Tibial artery (tissue), 4 donors: ENCODE results near the gene ERBB4.

Experiments
- DNase-seq, 2 donors: peaks; one replicate each; pipeline ENCODE4 v3.0.0-alpha.2; 2019
- H3K27ac ChIP-seq, 2 donors: fragments of 200-600 bp; sonication (generic) in 1 of 2; 1 replicate in 1 of 2; 2 replicates in 1 of 2; pipeline ENCODE4 v1.5.1; 2018 to 2019; ENCODE audit warnings: mild to moderate bottlenecking in 1 of 2
- H3K27me3 ChIP-seq, 2 donors: fragments of 200-600 bp; sonication (generic) in 1 of 2; one replicate each; pipeline versions ENCODE4 v1.5.1 to v1.6.0; 2016 to 2019
- H3K36me3 ChIP-seq, 3 donors: fragments of 200-600 bp; sonication (generic) in 2 of 3; one replicate each; pipeline ENCODE4 v1.5.1; 2016 to 2019; ENCODE audit warnings: mild to moderate bottlenecking in 2 of 3
- H3K4me1 ChIP-seq, 4 donors: fragments of 200-600 bp; sonication (generic) in 2 of 4; 1 replicate in 3 of 4; 2 replicates in 1 of 4; pipeline ENCODE4 v1.5.1; 2016 to 2019
- H3K4me3 ChIP-seq, 2 donors: fragments of 200-600 bp; sonication (generic) in 1 of 2; 1 replicate in 1 of 2; 2 replicates in 1 of 2; pipeline ENCODE4 v1.5.1; 2018 to 2019; ENCODE audit warnings: mild to moderate bottlenecking in 2 of 2
- H3K9me3 ChIP-seq, 3 donors: fragments of 200-600 bp; sonication (generic) in 1 of 3; one replicate each; pipeline ENCODE4 v1.5.1; 2016 to 2019
- intact Hi-C: fragments of 100-400 bp; cut with DNase I; formaldehyde crosslinking; loops from one replicate; pipeline ENCODE4 v1.15.0; 2023; ENCODE audit warnings: low total_unique reads
- TF ChIP-seq, protein P1 (sequence below), 2 experiments: fragments of 200-600 bp in 1 of 2; fragments of 450-650 bp in 1 of 2; IDR thresholded peaks; one replicate each; pipeline ENCODE4 v1.5.1; 2017 to 2019; ENCODE audit warnings: antibody characterized with exemption in 2 of 2, mild to moderate bottlenecking in 1 of 2, moderate library complexity in 1 of 2

The ERBB4 gene

DNA sequence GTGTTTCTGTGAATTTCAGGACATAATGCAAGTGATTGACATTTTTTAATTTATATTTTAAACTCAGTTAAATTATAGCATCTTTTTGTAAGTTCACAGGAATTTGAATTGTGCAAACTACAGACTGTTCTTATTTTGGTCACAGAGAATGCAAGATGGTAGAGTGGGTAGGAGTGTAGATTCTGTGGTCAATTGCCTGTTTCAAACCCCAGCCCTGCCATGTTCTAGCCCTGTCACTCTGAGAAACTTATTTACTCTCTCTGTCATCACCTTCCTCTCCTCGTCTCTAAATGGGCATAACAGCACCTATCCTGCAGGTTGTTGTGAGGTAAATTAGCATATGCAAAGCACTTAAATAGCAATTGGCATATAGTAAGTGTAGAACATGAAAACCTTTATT, 1102.4 kb downstream of the ERBB4 start:
- Histone ChIP-seq H3K4me1 (no peaks in the 10 kb centered on the region), H3K27me3 (no peaks in the 10 kb centered on the region), H3K27ac (no peak overlapping the region), H3K9me3 (no peaks in the 10 kb centered on the region), H3K36me3 (no peaks in the 10 kb centered on the region), H3K4me3 (no peak overlapping the region)
- no peak for DNase-seq
- TF ChIP-seq, protein P1, sequence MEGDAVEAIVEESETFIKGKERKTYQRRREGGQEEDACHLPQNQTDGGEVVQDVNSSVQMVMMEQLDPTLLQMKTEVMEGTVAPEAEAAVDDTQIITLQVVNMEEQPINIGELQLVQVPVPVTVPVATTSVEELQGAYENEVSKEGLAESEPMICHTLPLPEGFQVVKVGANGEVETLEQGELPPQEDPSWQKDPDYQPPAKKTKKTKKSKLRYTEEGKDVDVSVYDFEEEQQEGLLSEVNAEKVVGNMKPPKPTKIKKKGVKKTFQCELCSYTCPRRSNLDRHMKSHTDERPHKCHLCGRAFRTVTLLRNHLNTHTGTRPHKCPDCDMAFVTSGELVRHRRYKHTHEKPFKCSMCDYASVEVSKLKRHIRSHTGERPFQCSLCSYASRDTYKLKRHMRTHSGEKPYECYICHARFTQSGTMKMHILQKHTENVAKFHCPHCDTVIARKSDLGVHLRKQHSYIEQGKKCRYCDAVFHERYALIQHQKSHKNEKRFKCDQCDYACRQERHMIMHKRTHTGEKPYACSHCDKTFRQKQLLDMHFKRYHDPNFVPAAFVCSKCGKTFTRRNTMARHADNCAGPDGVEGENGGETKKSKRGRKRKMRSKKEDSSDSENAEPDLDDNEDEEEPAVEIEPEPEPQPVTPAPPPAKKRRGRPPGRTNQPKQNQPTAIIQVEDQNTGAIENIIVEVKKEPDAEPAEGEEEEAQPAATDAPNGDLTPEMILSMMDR (IDR thresholded peaks at IDR 0.05), result no peak
- intact Hi-C loops, result no loop called here

DNA sequence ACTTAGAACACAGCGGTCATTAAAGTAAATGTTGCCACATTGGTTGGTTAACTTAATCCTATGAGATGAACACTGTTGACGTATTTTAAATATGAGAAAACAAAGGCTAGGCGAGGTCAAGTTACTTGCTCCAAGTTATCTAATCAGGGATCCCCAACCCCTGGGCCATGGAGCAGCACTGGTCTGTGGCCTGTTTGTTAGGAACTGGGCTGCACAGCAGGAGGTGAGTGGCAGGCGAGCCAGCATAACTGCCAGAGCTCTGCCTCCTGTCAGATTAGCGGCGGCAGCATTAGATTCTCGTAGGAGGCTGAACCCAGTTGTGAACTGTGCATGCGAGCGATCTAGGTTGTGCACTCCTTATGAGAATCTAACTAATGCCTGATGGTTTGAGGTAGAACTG, 1103.3 kb downstream of the ERBB4 start:
- Histone ChIP-seq H3K36me3 (no peaks in the 10 kb centered on the region), H3K27ac (no peak overlapping the region), H3K27me3 (no peaks in the 10 kb centered on the region), H3K9me3 (no peaks in the 10 kb centered on the region), H3K4me3 (no peak overlapping the region), H3K4me1 (no peaks in the 10 kb centered on the region)
- intact Hi-C loops, result no loop called here
- TF ChIP-seq, protein P1 (IDR thresholded peaks at IDR 0.05), result no peak
- DNase-seq, result no peak

- Histone ChIP-seq H3K27ac (no peak overlapping the region), H3K9me3 (no peaks in the 10 kb centered on the region), H3K27me3 (no peaks in the 10 kb centered on the region), H3K4me3 (no peak overlapping the region), H3K36me3 (no peaks in the 10 kb centered on the region), H3K4me1 (no peaks in the 10 kb centered on the region)
- intact Hi-C loops, result no loop called here
- no peak for DNase-seq
- TF ChIP-seq, protein P1 (IDR thresholded peaks at IDR 0.05), result no peak
These were observed 1103.8 kb downstream of the ERBB4 start for GRCh38 chr2:211434773-211435172.

GRCh38 chr2:211429256-211429920, 1109.2 kb downstream of the ERBB4 start:
- TF ChIP-seq, protein P1 (IDR thresholded peaks at IDR 0.05), result no peak
- H3K27ac ChIP-seq, result no peak overlapping the region
- H3K4me1 ChIP-seq, result no peaks in the 10 kb centered on the region
- DNase-seq, result no peak
- intact Hi-C loops, result no loop called here
- H3K9me3 ChIP-seq, result no peaks in the 10 kb centered on the region
- H3K4me3 ChIP-seq, result no peak overlapping the region
- no peaks in the 10 kb centered on the region for H3K27me3 ChIP-seq
- no peaks in the 10 kb centered on the region for H3K36me3 ChIP-seq

DNA sequence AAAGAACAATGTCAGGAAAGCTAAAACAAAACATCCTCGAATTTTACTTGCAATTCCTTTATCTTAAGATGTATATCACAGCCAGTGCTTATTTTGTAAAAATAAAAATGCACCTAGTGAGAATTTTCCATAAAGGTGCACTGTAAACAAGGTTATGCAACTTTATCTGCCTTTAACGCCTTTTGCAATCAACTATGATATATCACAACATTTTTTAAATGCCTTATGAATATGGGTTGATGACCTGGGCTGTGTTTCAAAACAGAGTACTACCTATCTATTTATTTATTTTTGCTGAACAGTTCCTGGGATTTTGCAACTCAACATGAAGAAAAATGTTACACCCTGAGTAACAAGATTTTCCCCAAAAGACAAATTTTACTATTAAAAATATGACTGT, 1112.4 kb downstream of the ERBB4 start:
- intact Hi-C loops, result no loop called here
- Histone ChIP-seq H3K9me3 (no peaks in the 10 kb centered on the region), H3K4me3 (no peak overlapping the region), H3K27me3 (no peaks in the 10 kb centered on the region), H3K27ac (no peak overlapping the region), H3K36me3 (no peaks in the 10 kb centered on the region), H3K4me1 (no peaks in the 10 kb centered on the region)
- no peak for DNase-seq
- TF ChIP-seq, protein P1 (IDR thresholded peaks at IDR 0.05), result no peak

DNA sequence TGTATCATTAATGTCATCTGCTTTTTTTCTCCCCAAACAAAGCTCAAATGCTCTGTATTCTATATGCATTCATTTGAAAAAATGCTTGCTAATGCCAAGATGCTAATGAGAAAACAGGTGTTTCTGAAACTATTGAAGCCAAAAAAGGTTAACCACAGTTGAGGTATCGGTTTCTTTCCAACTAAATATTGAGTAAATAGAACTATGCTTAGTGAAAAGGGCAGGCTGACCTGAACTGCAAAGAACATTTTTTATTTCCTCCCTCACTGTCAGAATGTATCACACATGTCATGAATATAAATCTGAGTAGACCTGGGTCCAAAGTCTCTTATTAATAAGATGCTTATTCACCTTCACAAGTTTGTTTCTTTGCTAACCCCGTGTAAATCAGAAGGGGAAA, 1115.6 kb downstream of the ERBB4 start:
- DNase-seq, result no peak
- Histone ChIP-seq H3K27ac (no peak overlapping the region), H3K9me3 (no peaks in the 10 kb centered on the region), H3K4me1 (no peaks in the 10 kb centered on the region), H3K36me3 (no peaks in the 10 kb centered on the region), H3K27me3 (no peaks in the 10 kb centered on the region), H3K4me3 (no peak overlapping the region)
- TF ChIP-seq, protein P1 (IDR thresholded peaks at IDR 0.05), result no peak
- intact Hi-C loops, result no loop called here
